Heart left ventricle (tissue), 16 donors: ENCODE measurements around the gene CHIA. TPM values are rescaled to one million over a fixed set of nuclear protein-coding genes. Genes with fewer than 3 reads are reported as not detected.

ENCODE experiments used
- ATAC-seq, 4 donors: fragments of 200-7000 bp; cut with Tn5 transposase; one replicate each; pipeline ENCODE4 v1.9.1; 2020 to 2022; ENCODE audit warnings: moderate library complexity in 4 of 4, mild to moderate bottlenecking in 3 of 4, moderate number of reproducible peaks in 1 of 4
- DNase-seq, 5 donors: peaks; one replicate each; pipeline ENCODE4 v3.0.0-alpha.2; 2020
- H3K27ac ChIP-seq, 12 donors: fragments of 200-600 bp; sonication (generic) in 4 of 12; one replicate each; pipeline versions ENCODE4 v1.5.0 to v1.8.0; 2016 to 2022; ENCODE audit warnings: mild to moderate bottlenecking in 2 of 12
- H3K27me3 ChIP-seq, 9 donors: fragments of 200-600 bp; sonication (generic) in 2 of 9; one replicate each; pipeline versions ENCODE4 v1.5.1 to v1.8.0; 2016 to 2022; ENCODE audit warnings: mild to moderate bottlenecking in 3 of 9
- H3K36me3 ChIP-seq, 9 donors: fragments of 200-600 bp; sonication (generic) in 2 of 9; one replicate each; pipeline versions ENCODE4 v1.5.0 to v1.8.0; 2018 to 2022; ENCODE audit warnings: mild to moderate bottlenecking in 2 of 9
- H3K4me1 ChIP-seq, 12 donors: fragments of 200-600 bp; sonication (generic) in 4 of 12; one replicate each; pipeline versions ENCODE4 v1.5.0 to v1.8.0; 2016 to 2022; ENCODE audit warnings: mild to moderate bottlenecking in 3 of 12
- H3K4me3 ChIP-seq, 12 donors: fragments of 200-600 bp; sonication (generic) in 4 of 12; one replicate each; pipeline versions ENCODE4 v1.5.0 to v1.8.0; 2017 to 2022; ENCODE audit warnings: mild to moderate bottlenecking in 9 of 12, moderate library complexity in 4 of 12
- H3K9me3 ChIP-seq, 12 donors: fragments of 200-600 bp; sonication (generic) in 4 of 12; one replicate each; pipeline versions ENCODE4 v1.5.0 to v1.8.0; 2016 to 2022; ENCODE audit warnings: mild to moderate bottlenecking in 1 of 12
- CTCF ChIP-seq, 12 donors: fragments of 200-600 bp; sonication (generic) in 4 of 12; IDR thresholded peaks; one replicate each; pipeline versions ENCODE4 v1.5.0 to v1.8.0; 2018 to 2022; ENCODE audit warnings: antibody characterized with exemption in 12 of 12, mild to moderate bottlenecking in 5 of 12
- POLR2A ChIP-seq, 2 donors: fragments of 450-650 bp; IDR thresholded peaks; one replicate each; pipeline ENCODE4 v1.6.1; 2017; ENCODE audit warnings: antibody characterized with exemption in 2 of 2, mild to moderate bottlenecking in 2 of 2, moderate library complexity in 2 of 2
- WGBS, 4 donors: extraction: QIAGEN DNeasy Blood & Tissue Kit in 2 of 4; methylation state at CpG; one replicate each; pipeline versions ENCODE4 v1.1.5 to v1.1.7; 2013 to 2018; 5-methylcytosine and 5-hydroxymethylcytosine counted together
- intact Hi-C, 10 donors: fragments of 100-400 bp; cut with DNase I; formaldehyde crosslinking; loops; one replicate each; pipeline versions ENCODE4 v1.11.1 to v1.14.2; 2022
- polyA plus RNA-seq, 2 donors: library from polyadenylated mRNA; stranded (reverse); fragments of 200-250 nt; gene quantifications; one replicate each; pipeline ENCODE4 v1.2.3, GENCODE V29; 2013
- total RNA-seq, 9 donors: library from RNA; depleted of rRNA in 2 of 9; stranded (reverse); fragments of >200 nt in 2 of 9; fragmentation: NEBNext Ultra II Directional in 3 of 9; extraction: Animal tissue kit (Norgen Biotek cat#: 25700) in 3 of 9; gene quantifications; one replicate each; pipeline versions ENCODE4 v1.1.0 to v1.2.4, GENCODE V29; 2016 to 2023
- donor health status: ischemic (EF 13 %, LVEDD 7.1; RV severe dilation, severe dysfunction).
- donor health status: healthy with polysubstance abuse.
- donor health status: DM: no; HTN: yes; CAD: no.
- donor health status: DM: no; HTN: no; CAD: no.
- donor health status: ischemic (EF 25% LVEDD 6.9; RV normal size, moderate dysfunction).
- donor health status: ischemic (EF 25% LVEDD 5.7; RV mildly dilated, moderate dysfunction).
- donor health status: healthy.
- donor health status: DM: yes; HTN: yes; CAD: no.
- donor health status: ischemic (EF 35%, LVEDD 5.7; RV mildly dilated, moderate dysfunction).
- donor health status: nonischemic (EF 11% LVEDD 7.7; RV severe dilation, severe dysfunction).
- donor health status: DM: yes; HTN: yes; CAD: no.
- donor health status: PGD.
- donor health status: ischemic (EF 29% LVEDD 5.4; RV normal size, mild dysfunction).
- donor health status: nonischemic (EF 23%, LVEDD 6.1; RV moderate dilation, normal function).

Gene CHIA
- total and polyA plus RNA-seq, 11 donors, result 0.10 to 0.61 TPM; not detected in 9

DNA sequence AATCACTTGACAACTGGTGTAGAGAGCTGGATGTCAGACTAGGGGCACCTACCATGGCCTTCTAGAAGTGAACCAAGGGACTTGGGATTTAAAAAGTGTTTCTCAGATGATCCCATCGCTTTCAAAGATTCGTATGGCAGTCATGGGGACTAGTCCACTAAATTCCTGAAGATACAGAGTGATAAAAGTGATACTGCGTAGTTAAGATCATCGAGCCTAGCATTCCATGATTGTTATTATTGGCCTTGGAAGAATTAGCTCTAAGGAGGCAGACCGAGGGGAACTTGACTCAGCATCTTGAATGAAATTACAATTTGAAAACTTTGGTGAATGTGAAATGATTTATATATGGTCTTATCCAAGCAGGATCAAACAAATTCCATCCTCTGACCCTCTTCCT, 1.3 kb upstream of the CHIA start:
- intact Hi-C loops, result no loop called here
- no peaks in the 10 kb centered on the region for H3K36me3 ChIP-seq
- TF ChIP-seq CTCF (IDR thresholded peaks at IDR 0.05) (no peak), POLR2A (IDR thresholded peaks at IDR 0.05) (no peak)
- no peaks in the 10 kb centered on the region for H3K4me1 ChIP-seq
- H3K4me3 ChIP-seq, result no peak overlapping the region
- 51 to 62% (median 57%) methylated on average over 4 to 5 of the region's 5 CpGs for WGBS, 4 donors
- ATAC-seq (no peak), DNase-seq (no peak)
- no peak overlapping the region for H3K27ac ChIP-seq
- no peaks in the 10 kb centered on the region for H3K9me3 ChIP-seq
- H3K27me3 ChIP-seq, result peaks cover 0 to 13% (median 0%) of the 10 kb centered on the region in 9 donors

DNA sequence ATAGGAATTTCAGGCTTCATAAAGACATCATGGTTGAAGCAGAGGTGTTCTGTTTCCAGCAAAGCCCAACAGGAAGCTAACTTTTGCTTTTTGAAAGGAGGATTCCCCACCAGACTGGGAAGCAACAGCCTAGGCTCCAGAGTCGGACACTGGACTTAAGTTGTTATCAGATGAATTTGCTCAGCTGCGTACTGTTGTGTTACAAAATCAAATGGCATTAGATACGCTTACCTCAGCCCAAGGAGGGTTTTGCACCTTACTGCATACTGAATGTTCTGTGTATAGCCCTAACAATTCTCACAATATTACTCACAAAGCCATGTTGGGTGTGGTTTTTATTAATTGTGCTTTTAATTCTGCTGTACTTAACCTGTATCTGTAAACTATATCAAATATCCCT, 547 bp upstream of the CHIA start:
- WGBS, 4 donors, result 57 to 71% (median 61%) methylated on average over 3 of the region's 3 CpGs
- Histone ChIP-seq H3K27me3 (peaks cover 0 to 11% (median 0%) of the 10 kb centered on the region in 9 donors), H3K36me3 (no peaks in the 10 kb centered on the region), H3K27ac (no peak overlapping the region), H3K9me3 (no peaks in the 10 kb centered on the region), H3K4me3 (no peak overlapping the region), H3K4me1 (no peaks in the 10 kb centered on the region)
- intact Hi-C loops, result no loop called here
- no peak for DNase-seq
- no peak for ATAC-seq
- no peak for TF ChIP-seq POLR2A (IDR thresholded peaks at IDR 0.05)
- no peak for TF ChIP-seq CTCF (IDR thresholded peaks at IDR 0.05)

DNA sequence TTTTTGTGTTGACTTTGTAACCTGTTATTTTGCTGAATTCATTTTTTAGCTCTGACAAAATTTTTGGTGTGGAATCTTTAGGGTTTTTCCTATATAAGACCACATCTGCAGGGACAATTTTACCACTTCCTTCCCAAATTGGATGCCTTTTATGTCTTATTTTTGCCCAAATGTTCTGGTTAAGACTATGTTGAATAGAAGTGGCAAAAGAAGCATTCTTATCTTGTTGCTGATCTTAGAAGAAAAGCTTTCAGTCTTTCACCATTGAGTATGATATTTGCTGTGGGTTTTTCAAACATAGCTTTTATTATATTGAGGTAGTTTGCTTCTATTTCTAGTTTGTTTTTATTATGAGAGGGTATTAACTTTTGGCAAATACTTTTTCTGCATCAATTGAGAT, 3.7 kb downstream of the CHIA start:
- no peak overlapping the region for H3K4me3 ChIP-seq
- H3K36me3 ChIP-seq, result no peaks in the 10 kb centered on the region
- TF ChIP-seq POLR2A (IDR thresholded peaks at IDR 0.05), result no peak
- no peak for TF ChIP-seq CTCF (IDR thresholded peaks at IDR 0.05)
- no peaks in the 10 kb centered on the region for H3K4me1 ChIP-seq
- intact Hi-C loops, result no loop called here
- H3K27ac ChIP-seq, result no peak overlapping the region
- DNase-seq (no peak), ATAC-seq (no peak)
- H3K9me3 ChIP-seq, result peaks cover 0 to 6% (median 0%) of the 10 kb centered on the region in 12 donors
- peaks cover 0 to 11% (median 0%) of the 10 kb centered on the region in 9 donors for H3K27me3 ChIP-seq

DNA sequence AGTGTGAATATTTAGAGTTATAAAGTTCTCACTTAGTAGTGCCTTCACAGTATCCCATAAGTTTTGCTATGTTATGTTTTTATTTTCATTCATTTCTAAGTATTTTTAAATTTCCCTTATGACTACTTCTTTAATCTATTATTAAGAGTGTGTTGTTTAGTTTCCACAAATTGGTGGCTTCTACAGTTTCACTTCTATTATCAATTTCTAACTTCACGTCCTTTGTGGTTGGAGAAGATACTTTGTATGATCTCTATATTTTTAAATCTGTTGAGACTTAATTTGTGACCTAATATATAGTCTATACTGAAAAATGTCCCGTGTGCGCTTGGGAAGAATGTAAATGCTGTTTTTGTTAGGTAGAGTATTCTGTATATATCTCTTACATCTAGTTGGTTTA, 11.7 kb downstream of the CHIA start:
- no peaks in the 10 kb centered on the region for H3K36me3 ChIP-seq
- no peak for ATAC-seq
- no peak for TF ChIP-seq CTCF (IDR thresholded peaks at IDR 0.05)
- no peak for TF ChIP-seq POLR2A (IDR thresholded peaks at IDR 0.05)

More for the DNA sequence above, 11.7 kb downstream of the CHIA start:
- H3K27ac ChIP-seq, result no peak overlapping the region
- intact Hi-C loops, result no loop called here
- H3K4me3 ChIP-seq, result no peak overlapping the region
- H3K4me1 ChIP-seq, result no peaks in the 10 kb centered on the region
- no peak for DNase-seq
- 81 to 84% (median 82%) methylated on average over 3 of the region's 3 CpGs for WGBS, 4 donors
- H3K27me3 ChIP-seq, result no peaks in the 10 kb centered on the region
- peaks cover 0 to 35% (median 8%) of the 10 kb centered on the region in 12 donors for H3K9me3 ChIP-seq
